Rectal smooth muscle tissue (tissue), 1 donor: Measurements from ENCODE around the gene MYBPHL.

Experiments
- H3K27ac ChIP-seq: one replicate; pipeline ENCODE4 v1.7.0; 2013; ENCODE audit warnings: low read depth, low read length, inconsistent platforms
- H3K27me3 ChIP-seq: one replicate; pipeline ENCODE4 v1.7.0; 2013; ENCODE audit warnings: low read length; ENCODE audit not compliant: control insufficient read depth, insufficient read depth
- H3K36me3 ChIP-seq: one replicate; pipeline ENCODE4 v1.7.0; 2013; ENCODE audit warnings: low read length; ENCODE audit not compliant: control insufficient read depth, insufficient read depth
- H3K4me1 ChIP-seq: one replicate; pipeline ENCODE4 v1.7.0; 2013; ENCODE audit warnings: low read length; ENCODE audit not compliant: control insufficient read depth, insufficient read depth
- H3K4me3 ChIP-seq: one replicate; pipeline ENCODE4 v1.7.0; 2013; ENCODE audit warnings: low read length
- H3K9ac ChIP-seq: one replicate; pipeline ENCODE4 v1.7.0; 2013; ENCODE audit warnings: low read length

The MYBPHL gene

GRCh38 chr1:109272831-109273547 lies 33.8 kb downstream of the MYBPHL start:
- no peak overlapping the region for H3K9ac ChIP-seq
- no peak overlapping the region for H3K4me3 ChIP-seq
- H3K27me3 ChIP-seq, result no peaks in the 10 kb centered on the region
- H3K27ac ChIP-seq, result no peak overlapping the region
- H3K36me3 ChIP-seq, result no peaks in the 10 kb centered on the region
- H3K4me1 ChIP-seq, result no peaks in the 10 kb centered on the region

- no peaks in the 10 kb centered on the region for H3K4me1 ChIP-seq
- H3K36me3 ChIP-seq, result no peaks in the 10 kb centered on the region
- no peak overlapping the region for H3K27ac ChIP-seq
- no peak overlapping the region for H3K9ac ChIP-seq
- no peaks in the 10 kb centered on the region for H3K27me3 ChIP-seq
- no peak overlapping the region for H3K4me3 ChIP-seq
Observed at GRCh38 chr1:109272021-109272799, 34.6 kb downstream of the MYBPHL start.

- no peaks in the 10 kb centered on the region for H3K4me1 ChIP-seq
- no peaks in the 10 kb centered on the region for H3K36me3 ChIP-seq
- H3K9ac ChIP-seq, result no peak overlapping the region
- no peak overlapping the region for H3K27ac ChIP-seq
- no peaks in the 10 kb centered on the region for H3K27me3 ChIP-seq
- no peak overlapping the region for H3K4me3 ChIP-seq
Observed at GRCh38 chr1:109271458-109271857, 35.4 kb downstream of the MYBPHL start.

GRCh38 chr1:109270623-109271317 lies 36.0 kb downstream of the MYBPHL start:
- Histone ChIP-seq H3K36me3 (no peaks in the 10 kb centered on the region), H3K27me3 (no peaks in the 10 kb centered on the region), H3K9ac (no peak overlapping the region), H3K27ac (no peak overlapping the region), H3K4me3 (no peak overlapping the region), H3K4me1 (no peaks in the 10 kb centered on the region)

GRCh38 chr1:109269981-109270622 lies 36.7 kb downstream of the MYBPHL start:
- H3K27ac ChIP-seq, result no peak overlapping the region
- no peaks in the 10 kb centered on the region for H3K4me1 ChIP-seq
- no peaks in the 10 kb centered on the region for H3K36me3 ChIP-seq
- H3K9ac ChIP-seq, result no peak overlapping the region
- H3K27me3 ChIP-seq, result no peaks in the 10 kb centered on the region
- H3K4me3 ChIP-seq, result no peak overlapping the region

GRCh38 chr1:109269212-109269980 lies 37.4 kb downstream of the MYBPHL start:
- Histone ChIP-seq H3K27ac (no peak overlapping the region), H3K4me3 (no peak overlapping the region), H3K36me3 (no peaks in the 10 kb centered on the region), H3K27me3 (no peaks in the 10 kb centered on the region), H3K9ac (no peak overlapping the region), H3K4me1 (no peaks in the 10 kb centered on the region)

GRCh38 chr1:109268431-109269211 lies 38.2 kb downstream of the MYBPHL start:
- Histone ChIP-seq H3K36me3 (no peaks in the 10 kb centered on the region), H3K9ac (no peak overlapping the region), H3K27ac (no peak overlapping the region), H3K27me3 (no peaks in the 10 kb centered on the region), H3K4me3 (no peak overlapping the region), H3K4me1 (no peaks in the 10 kb centered on the region)

- Histone ChIP-seq H3K27ac (no peak overlapping the region), H3K9ac (no peak overlapping the region), H3K27me3 (no peaks in the 10 kb centered on the region), H3K4me3 (no peak overlapping the region), H3K4me1 (no peaks in the 10 kb centered on the region), H3K36me3 (no peaks in the 10 kb centered on the region)
Observed at GRCh38 chr1:109267743-109268300, 39.0 kb downstream of the MYBPHL start.

GRCh38 chr1:109266965-109267364 lies 39.8 kb downstream of the MYBPHL start:
- Histone ChIP-seq H3K4me1 (no peaks in the 10 kb centered on the region), H3K9ac (no peak overlapping the region), H3K36me3 (no peaks in the 10 kb centered on the region), H3K27me3 (no peaks in the 10 kb centered on the region), H3K27ac (no peak overlapping the region), H3K4me3 (no peak overlapping the region)

- no peaks in the 10 kb centered on the region for H3K27me3 ChIP-seq
- H3K4me3 ChIP-seq, result no peak overlapping the region
- no peak overlapping the region for H3K9ac ChIP-seq
- no peaks in the 10 kb centered on the region for H3K36me3 ChIP-seq
- H3K4me1 ChIP-seq, result no peaks in the 10 kb centered on the region
- H3K27ac ChIP-seq, result no peak overlapping the region
Observed at GRCh38 chr1:109265741-109266330, 41.0 kb downstream of the MYBPHL start.

GRCh38 chr1:109265016-109265415 lies 41.8 kb downstream of the MYBPHL start:
- H3K9ac ChIP-seq, result no peak overlapping the region
- H3K4me3 ChIP-seq, result no peak overlapping the region
- H3K4me1 ChIP-seq, result no peaks in the 10 kb centered on the region
- H3K36me3 ChIP-seq, result no peaks in the 10 kb centered on the region
- no peak overlapping the region for H3K27ac ChIP-seq
- no peaks in the 10 kb centered on the region for H3K27me3 ChIP-seq
